Right lobe of liver (tissue), 4 donors: ENCODE data around the gene IFNAR1.

Experiments
- POLR2A ChIP-seq: fragments of 450-650 bp; IDR thresholded peaks from one replicate; pipeline ENCODE4 v1.6.1; 2017; ENCODE audit warnings: antibody characterized with exemption, mild to moderate bottlenecking
- TF ChIP-seq, protein P1 (sequence below), 4 donors: fragments of 200-600 bp in 3 of 4; fragments of 450-650 bp in 1 of 4; IDR thresholded peaks; one replicate each; pipeline versions ENCODE4 v1.5.1 to v1.8.0; 2016 to 2022; ENCODE audit warnings: antibody characterized with exemption in 4 of 4, mild to moderate bottlenecking in 2 of 4
- donor health status: DM: no; HTN: no; CAD: no.
- donor health status: DM: no; HTN: no; CAD: no.
- donor health status: DM: no; HTN: yes; CAD: no.

- TF ChIP-seq, protein P1, sequence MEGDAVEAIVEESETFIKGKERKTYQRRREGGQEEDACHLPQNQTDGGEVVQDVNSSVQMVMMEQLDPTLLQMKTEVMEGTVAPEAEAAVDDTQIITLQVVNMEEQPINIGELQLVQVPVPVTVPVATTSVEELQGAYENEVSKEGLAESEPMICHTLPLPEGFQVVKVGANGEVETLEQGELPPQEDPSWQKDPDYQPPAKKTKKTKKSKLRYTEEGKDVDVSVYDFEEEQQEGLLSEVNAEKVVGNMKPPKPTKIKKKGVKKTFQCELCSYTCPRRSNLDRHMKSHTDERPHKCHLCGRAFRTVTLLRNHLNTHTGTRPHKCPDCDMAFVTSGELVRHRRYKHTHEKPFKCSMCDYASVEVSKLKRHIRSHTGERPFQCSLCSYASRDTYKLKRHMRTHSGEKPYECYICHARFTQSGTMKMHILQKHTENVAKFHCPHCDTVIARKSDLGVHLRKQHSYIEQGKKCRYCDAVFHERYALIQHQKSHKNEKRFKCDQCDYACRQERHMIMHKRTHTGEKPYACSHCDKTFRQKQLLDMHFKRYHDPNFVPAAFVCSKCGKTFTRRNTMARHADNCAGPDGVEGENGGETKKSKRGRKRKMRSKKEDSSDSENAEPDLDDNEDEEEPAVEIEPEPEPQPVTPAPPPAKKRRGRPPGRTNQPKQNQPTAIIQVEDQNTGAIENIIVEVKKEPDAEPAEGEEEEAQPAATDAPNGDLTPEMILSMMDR (IDR thresholded peaks at IDR 0.05): no peak
- TF ChIP-seq POLR2A: peak; percentile 64
These were observed 37.3 kb downstream of the IFNAR1 start for GRCh38 chr21:33362044-33362555.
